SKM-1 (cell line): ENCODE measurements around the gene E2F1.

Experiments used
- DNase-seq: peaks from one replicate; lab custom pipeline; 2025; ENCODE audit not compliant: unreplicated experiment; lab: John Stamatoyannopoulos, UW

Gene E2F1

GRCh38 chr20:33686100-33686983, at the start of gene E2F1:
TSS of gene E2F1 (minus strand) at chr20:33686385. CDS start at chr20:33686264, 121 bp downstream.
- peak; percentile 79 for DNase-seq

- peak; percentile 52 for DNase-seq
Measured at GRCh38 chr20:33733654-33734576, 47.7 kb upstream of the E2F1 start.

- peak; percentile 95 for DNase-seq
Measured at GRCh38 chr20:33732166-33732970, 46.2 kb upstream of the E2F1 start.

DNA sequence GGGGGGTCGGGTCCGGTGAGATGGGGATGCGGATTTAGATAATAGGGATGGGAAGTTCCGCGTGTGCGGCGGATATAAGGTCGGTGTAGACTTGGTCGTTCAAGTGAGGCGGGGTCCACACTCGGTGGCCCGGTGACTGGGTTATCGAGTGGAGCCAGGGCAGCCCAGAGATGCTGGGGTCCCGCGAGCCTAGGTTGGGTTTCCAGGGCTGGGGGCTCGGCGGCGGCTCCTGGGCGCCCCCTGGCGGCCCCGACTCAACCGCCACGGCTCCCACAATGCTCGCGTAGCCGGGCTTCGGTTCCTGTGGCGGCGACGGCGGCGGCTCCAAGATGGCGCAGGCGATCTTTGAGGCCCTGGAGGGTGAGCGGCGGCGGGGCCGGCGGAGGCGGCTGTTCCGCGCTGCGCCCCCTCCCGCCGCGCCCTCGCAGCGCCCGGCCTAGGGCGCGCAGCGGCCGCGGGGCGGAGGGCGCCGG, 45.5 kb upstream of the E2F1 start, which contains the start of gene ZNF341:
Gene ZNF341, plus strand, starts transcription at position 304 of the 473 bp plus-strand sequence. Its CDS starts 26 bp downstream, at position 330.
- DNase-seq, result peak; percentile 95

- DNase-seq, result no peak
Measured at GRCh38 chr20:33730946-33731692, 44.9 kb upstream of the E2F1 start.

DNA sequence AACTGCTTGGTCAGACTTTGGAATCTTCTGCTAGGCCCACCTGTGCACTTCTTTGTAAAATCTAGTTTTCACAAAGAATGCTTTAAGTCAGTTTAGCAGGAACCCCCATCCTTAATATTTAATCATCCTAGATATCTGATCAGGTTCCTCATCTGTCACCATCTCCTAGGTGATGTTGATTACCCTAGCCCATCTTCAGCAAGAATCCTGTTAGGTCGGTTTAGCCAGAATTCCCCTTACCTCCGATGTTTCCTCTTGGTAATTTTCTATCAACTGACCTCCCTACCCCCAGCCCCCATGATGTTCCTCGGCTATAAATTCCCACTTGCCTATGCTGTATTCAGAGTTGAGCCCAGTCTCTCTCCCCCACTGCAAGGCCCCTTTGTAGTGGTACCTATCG, 42.9 kb upstream of the E2F1 start:
- no peak for DNase-seq

DNA sequence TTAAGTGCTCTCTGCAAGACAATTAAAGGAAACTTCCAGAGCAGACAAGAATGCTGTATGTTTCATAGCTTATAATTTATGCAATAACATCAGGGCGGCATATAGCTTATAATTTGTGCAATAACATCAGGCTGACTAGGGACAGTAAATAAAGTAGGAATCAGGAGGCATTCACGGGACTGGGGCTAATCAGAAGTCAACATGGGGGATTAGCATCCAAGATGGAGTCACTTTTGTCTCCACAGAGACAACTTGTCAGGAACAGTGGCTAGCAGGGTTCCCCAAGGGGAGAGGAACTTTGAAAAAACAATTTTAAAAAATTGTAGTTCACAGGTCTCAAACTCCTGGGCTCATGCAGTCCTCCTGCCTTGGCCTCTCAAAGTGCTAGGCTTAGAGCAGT, 42.3 kb upstream of the E2F1 start:
- DNase-seq, result no peak

GRCh38 chr20:33727806-33728205, 41.6 kb upstream of the E2F1 start:
- no peak for DNase-seq

DNA sequence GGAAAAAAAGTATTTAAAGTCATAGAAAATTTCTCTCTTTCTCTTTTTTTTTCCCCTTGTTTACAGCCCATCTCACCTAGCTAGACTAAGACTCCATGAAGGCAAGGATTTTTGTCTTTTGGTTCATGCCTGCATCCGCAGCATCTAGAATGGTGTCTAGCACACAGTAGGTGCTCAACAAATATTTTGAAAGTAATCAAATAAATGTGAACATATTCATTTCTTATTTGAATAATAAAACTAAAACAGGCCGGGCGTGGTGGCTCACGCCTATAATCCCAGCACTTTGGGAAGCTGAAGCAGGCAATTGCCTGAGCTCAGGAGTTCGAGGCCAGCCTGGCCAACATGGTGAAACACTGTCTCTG, 40.9 kb upstream of the E2F1 start:
- DNase-seq, result no peak

- DNase-seq, result no peak
Measured at GRCh38 chr20:33725607-33726264, 39.6 kb upstream of the E2F1 start.

- DNase-seq, result peak; percentile 90
Measured at GRCh38 chr20:33724439-33725094, 38.4 kb upstream of the E2F1 start.

DNA sequence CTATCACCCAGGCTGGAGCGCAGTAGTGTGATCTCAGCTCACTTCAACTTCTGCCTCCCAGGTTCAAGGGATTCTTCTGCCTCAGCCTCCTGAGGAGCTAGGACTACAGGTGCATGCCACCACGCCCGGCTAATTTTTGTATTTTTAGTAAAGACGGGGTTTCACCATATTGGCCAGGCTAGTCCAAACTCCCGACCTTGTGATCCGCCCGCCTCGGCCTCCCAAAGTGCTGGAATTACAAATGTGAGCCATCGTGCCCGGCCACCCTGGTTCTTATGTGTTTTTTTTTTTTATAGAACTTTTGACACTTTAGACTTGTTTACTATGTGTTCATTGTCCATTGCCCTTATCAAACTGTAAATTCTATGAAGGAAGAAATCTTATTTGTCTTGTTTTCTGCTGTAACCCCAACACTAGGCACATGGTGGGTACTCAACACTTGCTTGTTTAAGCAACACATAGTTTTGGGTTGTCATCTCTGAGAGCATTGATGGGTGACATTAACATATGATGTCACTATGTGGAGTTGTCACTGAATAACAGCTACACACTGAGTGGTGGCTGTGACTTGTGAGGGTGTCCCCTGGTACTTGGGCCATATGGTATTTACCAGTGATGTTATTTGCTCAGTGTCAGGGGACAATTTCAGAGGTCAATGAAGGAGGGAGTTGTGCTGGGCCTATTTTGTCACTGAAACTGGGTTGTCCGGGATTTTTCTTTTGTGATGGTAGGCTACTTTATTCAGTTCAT, 35.4 kb upstream of the E2F1 start:
- DNase-seq, result no peak

- DNase-seq, result peak; percentile 96
Measured at GRCh38 chr20:33719989-33720709, 34.0 kb upstream of the E2F1 start, which contains the start of gene PXMP4. TSS of gene PXMP4 (minus strand) at chr20:33720310. CDS start at chr20:33720207, 103 bp downstream.

DNA sequence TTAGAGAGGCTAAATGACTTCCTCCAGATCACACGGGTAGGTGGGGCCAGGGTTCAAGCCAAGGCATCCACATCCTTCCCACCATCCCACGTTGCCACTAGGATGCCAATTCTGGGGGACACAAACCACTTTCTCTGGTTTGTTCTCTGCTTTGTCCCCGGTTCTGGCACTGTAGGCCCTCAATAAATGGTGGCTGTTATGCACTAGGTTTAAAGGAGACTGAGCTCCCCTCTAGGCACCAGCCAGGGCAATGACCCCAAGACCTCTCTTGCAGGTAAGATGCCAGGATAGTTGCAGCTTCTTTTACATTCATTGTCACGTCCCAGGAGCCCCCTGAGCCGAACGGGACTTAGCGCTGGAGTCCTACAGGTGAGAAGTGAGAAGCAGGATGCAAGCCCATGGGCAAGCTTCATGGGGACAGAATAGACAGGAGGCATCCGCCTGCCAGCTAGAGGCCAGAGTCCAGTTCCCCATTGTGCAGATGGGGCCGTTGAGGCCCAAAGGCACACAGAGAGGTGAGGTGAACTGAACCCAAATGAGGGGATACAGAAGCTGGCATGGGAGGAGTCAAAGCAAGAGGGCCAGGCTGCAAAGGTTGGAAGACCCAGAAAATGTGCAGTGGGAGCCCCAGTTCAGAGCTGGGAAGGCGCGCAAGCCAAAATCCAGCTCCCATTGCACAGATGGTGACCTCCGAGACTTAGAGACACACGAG, 33.2 kb upstream of the E2F1 start:
- no peak for DNase-seq

DNA sequence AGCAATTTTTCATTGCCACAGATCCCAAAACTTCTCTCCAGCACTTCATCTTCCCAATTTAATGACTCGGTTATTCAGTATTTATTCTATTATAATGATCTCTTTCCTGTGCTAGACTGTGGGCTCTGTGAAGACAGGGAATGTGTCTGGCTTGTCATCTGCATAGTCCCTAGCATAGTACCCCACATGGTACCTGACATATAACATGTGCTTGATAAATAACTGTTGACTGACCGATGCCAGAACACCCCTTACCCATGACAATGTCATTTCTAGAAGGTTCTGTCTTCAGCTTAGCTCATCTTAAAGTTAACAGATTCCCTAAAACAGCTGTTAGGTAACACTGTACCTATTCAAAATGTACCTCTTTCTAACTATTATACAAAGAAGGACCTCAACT, 30.3 kb upstream of the E2F1 start:
- no peak for DNase-seq

DNA sequence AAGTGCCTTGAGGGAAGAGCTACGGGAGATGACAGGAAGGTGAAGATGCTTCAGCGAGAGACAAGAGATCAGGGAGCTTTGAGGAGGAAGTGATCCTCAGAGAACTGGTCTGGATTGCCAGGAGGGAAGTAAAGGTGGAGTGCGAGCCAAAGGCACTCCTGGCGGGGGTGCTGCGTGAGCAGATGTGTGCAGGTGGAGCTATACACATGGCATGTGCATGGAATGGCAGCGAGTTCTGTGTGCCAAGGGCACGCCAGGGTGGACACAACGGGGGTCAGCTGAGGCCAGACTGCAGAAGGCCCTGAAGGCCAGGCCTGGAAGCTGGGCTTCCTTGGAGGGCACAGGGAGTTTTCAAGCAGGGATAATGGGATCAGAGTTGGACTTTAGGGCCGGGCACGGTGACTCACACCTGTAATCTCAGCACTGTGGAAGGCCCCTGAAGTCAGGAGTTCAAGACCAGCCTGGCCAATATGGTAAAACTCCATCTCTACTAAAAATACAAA, 27.7 kb upstream of the E2F1 start:
- no peak for DNase-seq

DNA sequence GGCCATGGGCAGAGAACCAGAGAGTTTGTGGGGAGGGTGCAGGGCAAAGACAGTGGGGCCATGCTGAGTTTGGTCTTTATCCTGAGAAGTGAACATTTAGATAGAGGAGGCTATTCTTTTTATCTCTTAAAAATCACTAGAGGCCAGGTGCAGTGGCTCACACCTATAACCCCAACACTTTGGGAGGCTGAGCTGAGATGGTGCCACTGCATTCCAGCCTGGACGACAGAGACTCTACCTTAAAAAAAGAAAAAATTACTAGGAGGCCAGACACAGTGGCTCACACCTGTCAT, 25.2 kb upstream of the E2F1 start:
- DNase-seq, result no peak
